ENCODE measurements around the gene AP1G2. TPM values are rescaled to one million over a fixed set of nuclear protein-coding genes. Genes with fewer than 3 reads are reported as not detected.
"Not testable (repeated sequence)": the region's sequence is repeated elsewhere in the genome, so short reads cannot be mapped to it uniquely, and the experiment has no call there.

The AP1G2 gene
- polyA plus RNA-seq, 1 of the 3 experiments (the other 2 are of a cell fraction) = 88.3 TPM

DNA sequence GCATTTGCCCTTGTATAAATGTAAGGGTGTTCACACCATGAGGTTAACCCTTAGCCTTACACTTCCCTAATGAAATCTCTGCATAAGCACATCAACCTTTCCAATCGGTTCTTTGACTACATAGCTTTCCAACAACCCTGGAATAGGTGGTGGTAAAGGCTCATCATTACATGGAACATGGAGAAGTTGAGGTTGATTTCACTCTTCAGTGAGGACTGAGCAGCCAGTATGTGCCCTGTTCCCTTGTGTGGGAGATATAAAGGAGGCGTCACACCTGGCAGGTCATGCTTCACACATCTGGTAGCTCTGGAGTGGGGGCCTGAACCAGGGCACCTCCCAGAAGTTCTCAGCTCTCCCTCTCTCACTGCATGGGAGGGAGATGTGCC lies 32.7 kb upstream of the AP1G2 start:
- POLR2A ChIA-PET = no interaction called here
- Histone ChIP-seq H3K27me3 (ENCODE audit: insufficient read depth) (no peaks in the 10 kb centered on the region), H3K9me3 (no peaks in the 10 kb centered on the region), H3F3A (replicated peaks; ENCODE audit: insufficient read depth) (no peaks in the 10 kb centered on the region), H3K79me2 (ENCODE audit: insufficient read depth) (no peaks in the 10 kb centered on the region), H4K20me1 (ENCODE audit: insufficient read depth) (no peaks in the 10 kb centered on the region), H3K36me3 (replicated peaks in 1 of 2; ENCODE audit: control insufficient read depth in 1 of 2, insufficient read depth in 2 of 2, low read length in 1 of 2) (no peaks in the 10 kb centered on the region), H3K9ac (no peak overlapping the region), H3K4me3 (ENCODE audit: low read depth in 2 of 2, low read length in 1 of 2) (no peak overlapping the region), H3K4me1 (ENCODE audit: control insufficient read depth in 1 of 2, insufficient read depth in 2 of 2, low read depth in 1 of 2, low read length in 1 of 2) (no peaks in the 10 kb centered on the region), H3K4me2 (no peak overlapping the region), H3K9me2 (no peaks in the 10 kb centered on the region), H3K27ac (ENCODE audit: low read depth in 2 of 2, low read length in 1 of 2) (no peak overlapping the region), H2AFZ (ENCODE audit: low read depth) (no peak overlapping the region)
- CTCF ChIA-PET = interaction anchor here (1.2 to 1.7 kb wide), 3 partner anchors 11 to 310 kb away, joined by 4 to 8 read pairs (median 5); no protein-coding TSS in a partner anchor
- TF ChIP-seq EZH2phosphoT487 (IDR thresholded peaks at IDR 0.05; ENCODE audit: borderline replicate concordance, low read depth) (no peak), RFX5 (IDR thresholded peaks at IDR 0.05; ENCODE audit: low read length) (no peak)
- DNase-seq = no peak
- 31% methylated on average over 2 of the region's 2 CpGs for WGBS (ENCODE audit: low lambda C conversion rate)

DNA sequence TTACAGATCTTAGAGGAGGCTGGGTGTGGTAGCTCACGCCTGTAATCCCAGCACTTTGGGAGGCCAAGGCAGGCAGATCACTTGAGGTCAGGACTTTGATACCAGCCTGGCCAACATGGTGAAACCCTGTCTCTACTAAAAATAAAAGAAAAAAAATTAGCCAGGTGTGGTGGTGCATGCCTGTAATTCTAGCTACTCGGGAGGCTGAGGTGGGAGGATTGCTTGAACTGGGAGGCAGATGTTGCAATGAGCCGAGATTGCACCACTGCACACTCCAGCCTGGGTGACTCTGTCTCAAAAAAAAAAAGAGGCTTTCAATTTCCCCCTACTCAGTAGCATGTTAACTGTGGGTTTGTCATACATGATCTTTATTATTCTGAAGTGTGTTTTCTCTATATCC lies 26.6 kb upstream of the AP1G2 start:
- H3K4me2 ChIP-seq; H3K9ac ChIP-seq; H3K79me2 ChIP-seq (ENCODE audit: insufficient read depth); H3K4me1 ChIP-seq (ENCODE audit: control insufficient read depth in 1 of 2, insufficient read depth in 2 of 2, low read depth in 1 of 2, low read length in 1 of 2); H3F3A ChIP-seq (replicated peaks; ENCODE audit: insufficient read depth); H3K27me3 ChIP-seq (ENCODE audit: insufficient read depth); POLR2A ChIA-PET; H3K9me2 ChIP-seq; H3K27ac ChIP-seq (ENCODE audit: low read depth in 2 of 2, low read length in 1 of 2); DNase-seq; H3K4me3 ChIP-seq (ENCODE audit: low read depth in 2 of 2, low read length in 1 of 2); H2AFZ ChIP-seq (ENCODE audit: low read depth); H3K36me3 ChIP-seq (replicated peaks in 1 of 2; ENCODE audit: control insufficient read depth in 1 of 2, insufficient read depth in 2 of 2, low read length in 1 of 2); H3K9me3 ChIP-seq; H4K20me1 ChIP-seq (ENCODE audit: insufficient read depth): not testable (repeated sequence)
- CTCF ChIA-PET = interaction anchor here (2.2 kb wide), 1 partner anchor 38 kb away, joined by 6 read pairs; no protein-coding TSS in a partner anchor
- WGBS (ENCODE audit: low lambda C conversion rate) = 18% methylated on average over 3 of the region's 3 CpGs

DNA sequence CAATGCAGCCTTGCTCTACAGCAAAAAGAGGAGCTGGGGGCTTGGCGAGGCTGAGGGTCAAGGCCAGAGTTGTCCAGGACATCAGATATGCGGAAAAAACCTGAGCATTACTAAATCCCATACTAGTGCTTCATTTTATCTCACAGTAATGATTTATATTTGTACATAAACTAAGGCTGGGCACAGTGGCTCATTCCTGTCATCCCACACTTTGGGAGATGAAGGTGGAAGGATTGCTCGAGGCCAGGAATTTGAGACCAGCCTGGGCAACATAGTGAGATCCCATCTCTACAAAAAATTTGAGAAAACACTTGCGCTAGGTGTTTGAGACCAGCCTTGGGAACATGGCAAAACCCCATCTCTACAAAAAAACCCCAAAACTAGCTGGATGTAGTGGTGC lies 22.6 kb upstream of the AP1G2 start:
- no peak overlapping the region for H3K4me3 ChIP-seq (ENCODE audit: low read depth in 2 of 2, low read length in 1 of 2)
- DNase-seq = no peak
- no peaks in the 10 kb centered on the region for H3K9me3 ChIP-seq
- no peak overlapping the region for H3K4me2 ChIP-seq
- H4K20me1 ChIP-seq (ENCODE audit: insufficient read depth) = no peaks in the 10 kb centered on the region
- WGBS (ENCODE audit: low lambda C conversion rate) = 58% methylated on average over 4 of the region's 4 CpGs
- no peaks in the 10 kb centered on the region for H3K9me2 ChIP-seq
- H3K79me2 ChIP-seq (ENCODE audit: insufficient read depth) = no peaks in the 10 kb centered on the region
- ChIA-PET POLR2A (no interaction called here), CTCF (interaction anchor here (1.1 to 3.6 kb wide), 8 partner anchors 8 to 342 kb away, joined by 3 to 45 read pairs (median 6); partner anchors contain the start of gene JPH4)
- H2AFZ ChIP-seq (ENCODE audit: low read depth) = no peak overlapping the region
- TF ChIP-seq GATA2 (CRISPR knock-in tag; IDR thresholded peaks at IDR 0.05) = no peak
- no peak for TF ChIP-seq RFX5 (IDR thresholded peaks at IDR 0.05; ENCODE audit: low read length)
- TF ChIP-seq JUND (IDR thresholded peaks at IDR 0.05) = no peak
- TF ChIP-seq SIN3A (IDR thresholded peaks at IDR 0.05; ENCODE audit: borderline replicate concordance, low read depth, low read length) = no peak
- TF ChIP-seq TCF12 (IDR thresholded peaks at IDR 0.05) = no peak
- TF ChIP-seq, protein P1, sequence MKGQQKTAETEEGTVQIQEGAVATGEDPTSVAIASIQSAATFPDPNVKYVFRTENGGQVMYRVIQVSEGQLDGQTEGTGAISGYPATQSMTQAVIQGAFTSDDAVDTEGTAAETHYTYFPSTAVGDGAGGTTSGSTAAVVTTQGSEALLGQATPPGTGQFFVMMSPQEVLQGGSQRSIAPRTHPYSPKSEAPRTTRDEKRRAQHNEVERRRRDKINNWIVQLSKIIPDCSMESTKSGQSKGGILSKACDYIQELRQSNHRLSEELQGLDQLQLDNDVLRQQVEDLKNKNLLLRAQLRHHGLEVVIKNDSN (IDR thresholded peaks at IDR 0.05; ENCODE audit: borderline replicate concordance, low read depth) = no peak
- TF ChIP-seq RCOR1 (IDR thresholded peaks at IDR 0.05; ENCODE audit: low read length) = no peak
- TF ChIP-seq RAD21 (IDR thresholded peaks at IDR 0.05; ENCODE audit: low read length) = no peak
- TF ChIP-seq FOXM1 (IDR thresholded peaks at IDR 0.05; ENCODE audit: low read depth) = no peak
- TF ChIP-seq SMC3 (IDR thresholded peaks at IDR 0.05; ENCODE audit: low read depth, low read length) = no peak
- TF ChIP-seq, protein P2, sequence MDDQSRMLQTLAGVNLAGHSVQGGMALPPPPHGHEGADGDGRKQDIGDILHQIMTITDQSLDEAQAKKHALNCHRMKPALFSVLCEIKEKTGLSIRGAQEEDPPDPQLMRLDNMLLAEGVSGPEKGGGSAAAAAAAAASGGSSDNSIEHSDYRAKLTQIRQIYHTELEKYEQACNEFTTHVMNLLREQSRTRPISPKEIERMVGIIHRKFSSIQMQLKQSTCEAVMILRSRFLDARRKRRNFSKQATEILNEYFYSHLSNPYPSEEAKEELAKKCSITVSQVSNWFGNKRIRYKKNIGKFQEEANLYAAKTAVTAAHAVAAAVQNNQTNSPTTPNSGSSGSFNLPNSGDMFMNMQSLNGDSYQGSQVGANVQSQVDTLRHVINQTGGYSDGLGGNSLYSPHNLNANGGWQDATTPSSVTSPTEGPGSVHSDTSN (IDR thresholded peaks at IDR 0.05) = no peak
- TF ChIP-seq MXI1 (IDR thresholded peaks at IDR 0.05; ENCODE audit: low read depth, low read length) = no peak
- no peak for TF ChIP-seq CHD2 (IDR thresholded peaks at IDR 0.05; ENCODE audit: low read length, partially characterized antibody)
- no peaks in the 10 kb centered on the region for H3K27me3 ChIP-seq (ENCODE audit: insufficient read depth)
- H3K36me3 ChIP-seq (replicated peaks in 1 of 2; ENCODE audit: control insufficient read depth in 1 of 2, insufficient read depth in 2 of 2, low read length in 1 of 2) = no peaks in the 10 kb centered on the region
- peaks cover 6 to 7% of the 10 kb centered on the region in 2 experiments; a peak in 3 of 4 replicates for H3K4me1 ChIP-seq (ENCODE audit: control insufficient read depth in 1 of 2, insufficient read depth in 2 of 2, low read depth in 1 of 2, low read length in 1 of 2)
- no peaks in the 10 kb centered on the region for H3F3A ChIP-seq (replicated peaks; ENCODE audit: insufficient read depth)
- no peak overlapping the region for H3K27ac ChIP-seq (ENCODE audit: low read depth in 2 of 2, low read length in 1 of 2)
- no peak overlapping the region for H3K9ac ChIP-seq
